HL-60 (cell line): ENCODE results near the gene MDFIC2.
"Not testable (repeated sequence)": the region's sequence is repeated elsewhere in the genome, so short reads cannot be mapped to it uniquely, and the experiment has no call there.

Source experiments
- DNase-seq, 2 experiments: peaks; one replicate each; pipeline ENCODE4 v3.0.0-alpha.2; 2010 to 2020; ENCODE audit warnings: low read depth in 1 of 2, low spot score in 1 of 2
- H3K27ac ChIP-seq: fragments of 250-450 bp; sonication (Bioruptor Pico); replicated peaks from 2 replicates; pipeline ENCODE4 v1.5.1; 2020; ENCODE audit warnings: mild to moderate bottlenecking, moderate library complexity
- H3K27me3 ChIP-seq: fragments of 250-450 bp; sonication (Bioruptor Pico); 2 replicates; pipeline ENCODE4 v1.5.1; 2021; ENCODE audit warnings: mild to moderate bottlenecking, moderate library complexity; ENCODE audit not compliant: insufficient read depth, poor library complexity, severe bottlenecking
- H3K4me3 ChIP-seq: replicated peaks from 2 replicates; pipeline ENCODE4 v1.5.1; 2011; ENCODE audit warnings: mild to moderate bottlenecking, control low read depth, low read length; ENCODE audit not compliant: insufficient read depth
- CTCF ChIP-seq: IDR thresholded peaks from one replicate; pipeline ENCODE4 v1.5.1; 2011; ENCODE audit warnings: low read length, control low read depth, inconsistent platforms; ENCODE audit not compliant: insufficient read depth
- GABPA ChIP-seq: IDR thresholded peaks from 2 replicates; pipeline ENCODE4 v1.6.1; 2012; ENCODE audit warnings: low read depth
- POLR2AphosphoS5 ChIP-seq: IDR thresholded peaks from 2 replicates; pipeline ENCODE4 v1.6.1; 2012; ENCODE audit warnings: low read depth
- REST ChIP-seq: IDR thresholded peaks from 2 replicates; pipeline ENCODE4 v1.6.1; 2012; ENCODE audit warnings: low read depth; ENCODE audit not compliant: insufficient replicate concordance
- SPI1 ChIP-seq: IDR thresholded peaks from 2 replicates; pipeline ENCODE4 v1.6.1; 2012; ENCODE audit warnings: low read depth, mild to moderate bottlenecking, borderline replicate concordance

MDFIC2 gene

DNA sequence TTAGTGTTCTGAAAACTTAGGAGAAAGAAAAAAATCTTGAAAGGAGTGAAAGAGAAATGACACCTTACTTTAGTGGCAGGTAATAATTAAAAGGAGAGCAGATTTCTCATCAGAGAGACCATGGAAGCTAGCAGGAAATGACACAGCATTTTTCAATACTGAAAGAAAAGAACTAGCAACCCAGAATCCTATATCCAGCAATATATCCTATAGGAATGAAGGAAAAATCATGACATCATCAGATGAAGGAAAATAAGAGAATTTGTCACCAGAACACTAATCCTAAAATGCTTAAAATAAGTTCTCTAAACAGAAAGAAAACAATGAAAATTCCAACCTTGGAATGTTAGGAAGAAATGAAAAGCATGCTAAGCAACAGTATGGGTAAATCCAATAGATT is 39.8 kb upstream of the MDFIC2 start:
- Histone ChIP-seq H3K27me3 (no peaks in the 10 kb centered on the region), H3K4me3 (no peak overlapping the region), H3K27ac (no peak overlapping the region)
- no peak for DNase-seq
- TF ChIP-seq CTCF (no peak), POLR2AphosphoS5 (no peak)

- TF ChIP-seq REST (no peak), CTCF (no peak), POLR2AphosphoS5 (no peak)
- no peak for DNase-seq
Measured at GRCh38 chr3:70342149-70342548, 29.7 kb upstream of the MDFIC2 start.

GRCh38 chr3:70336885-70337284 is 24.4 kb upstream of the MDFIC2 start:
- not testable (repeated sequence) for DNase-seq, H3K27me3 ChIP-seq, H3K4me3 ChIP-seq, H3K27ac ChIP-seq

More at GRCh38 chr3:70342149-70342548, 29.7 kb upstream of the MDFIC2 start:
- Histone ChIP-seq H3K27me3 (no peaks in the 10 kb centered on the region), H3K27ac (no peak overlapping the region), H3K4me3 (no peak overlapping the region)

- no peak for DNase-seq
- Histone ChIP-seq H3K27me3 (no peaks in the 10 kb centered on the region), H3K4me3 (no peak overlapping the region), H3K27ac (no peak overlapping the region)
- TF ChIP-seq SPI1 (no peak), POLR2AphosphoS5 (no peak), CTCF (no peak), GABPA (no peak), REST (no peak)
Measured at GRCh38 chr3:70333080-70333479, 20.6 kb upstream of the MDFIC2 start.

GRCh38 chr3:70315021-70315420 is 2.6 kb upstream of the MDFIC2 start:
- H3K27me3 ChIP-seq = no peaks in the 10 kb centered on the region
- H3K4me3 ChIP-seq = no peak overlapping the region
- TF ChIP-seq POLR2AphosphoS5 (no peak), REST (no peak), SPI1 (no peak), CTCF (no peak), GABPA (no peak)
- DNase-seq = no peak
- no peak overlapping the region for H3K27ac ChIP-seq
